Mammary epithelial cell (primary cell): Measurements from ENCODE around the gene SCARB1.
A peak's percentile ranks its signal among the peaks of the same experiment; 100 is the strongest.

ENCODE experiments used
- EZH2 ChIP-seq: IDR thresholded peaks from 2 replicates; pipeline ENCODE4 v1.6.1; 2012; ENCODE audit warnings: low read length, inconsistent platforms, borderline replicate concordance
- TF ChIP-seq, protein P1 (sequence below), 2 donors: IDR thresholded peaks in 1 of 2; conservative IDR thresholded peaks in 1 of 2; 2 replicates each; pipeline ENCODE4 v1.5.1; 2011 to 2012; ENCODE audit warnings: inconsistent platforms in 2 of 2, low read length in 2 of 2, mild to moderate bottlenecking in 2 of 2, control low read depth in 1 of 2, low read depth in 1 of 2; ENCODE audit not compliant: insufficient read depth in 1 of 2; ENCODE audit errors: extremely low read depth in 1 of 2

- TF ChIP-seq, protein P1, sequence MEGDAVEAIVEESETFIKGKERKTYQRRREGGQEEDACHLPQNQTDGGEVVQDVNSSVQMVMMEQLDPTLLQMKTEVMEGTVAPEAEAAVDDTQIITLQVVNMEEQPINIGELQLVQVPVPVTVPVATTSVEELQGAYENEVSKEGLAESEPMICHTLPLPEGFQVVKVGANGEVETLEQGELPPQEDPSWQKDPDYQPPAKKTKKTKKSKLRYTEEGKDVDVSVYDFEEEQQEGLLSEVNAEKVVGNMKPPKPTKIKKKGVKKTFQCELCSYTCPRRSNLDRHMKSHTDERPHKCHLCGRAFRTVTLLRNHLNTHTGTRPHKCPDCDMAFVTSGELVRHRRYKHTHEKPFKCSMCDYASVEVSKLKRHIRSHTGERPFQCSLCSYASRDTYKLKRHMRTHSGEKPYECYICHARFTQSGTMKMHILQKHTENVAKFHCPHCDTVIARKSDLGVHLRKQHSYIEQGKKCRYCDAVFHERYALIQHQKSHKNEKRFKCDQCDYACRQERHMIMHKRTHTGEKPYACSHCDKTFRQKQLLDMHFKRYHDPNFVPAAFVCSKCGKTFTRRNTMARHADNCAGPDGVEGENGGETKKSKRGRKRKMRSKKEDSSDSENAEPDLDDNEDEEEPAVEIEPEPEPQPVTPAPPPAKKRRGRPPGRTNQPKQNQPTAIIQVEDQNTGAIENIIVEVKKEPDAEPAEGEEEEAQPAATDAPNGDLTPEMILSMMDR (conservative IDR thresholded peaks at IDR 0.05 in 1 of 2, IDR thresholded peaks at IDR 0.05 in 1 of 2; ENCODE audit: extremely low read depth in 1 of 2, insufficient read depth in 1 of 2, low read depth in 1 of 2, low read length in 2 of 2) = peak in 1 of 2 donors; percentile 9
- no peak for TF ChIP-seq EZH2
Observed at GRCh38 chr12:124750787-124751471, 112.7 kb downstream of the SCARB1 start.
